Neuronal stem cell (in vitro differentiated cells): ENCODE measurements around the gene EID2B.

ENCODE experiments used
- DNase-seq: peaks from one replicate; pipeline ENCODE4 v3.0.0-alpha.2; 2013; ENCODE audit warnings: low spot score
- H2AFZ ChIP-seq: one replicate; pipeline ENCODE4 v1.6.1; 2013; ENCODE audit warnings: mild to moderate bottlenecking, low read length, inconsistent platforms
- H2AK5ac ChIP-seq: 2 replicates; pipeline ENCODE4 v1.6.1; 2013; ENCODE audit warnings: low read depth, mild to moderate bottlenecking, inconsistent platforms, low read length, moderate library complexity, mixed read lengths
- H2BK120ac ChIP-seq: 2 replicates; pipeline ENCODE4 v1.6.1; 2013; ENCODE audit warnings: low read depth, mild to moderate bottlenecking, inconsistent platforms, low read length, moderate library complexity, mixed read lengths
- H2BK12ac ChIP-seq: one replicate; pipeline ENCODE4 v1.6.1; 2013; ENCODE audit warnings: low read length, inconsistent platforms
- H2BK15ac ChIP-seq: 2 replicates; pipeline ENCODE4 v1.6.1; 2013; ENCODE audit warnings: mild to moderate bottlenecking, low read length, inconsistent platforms, mixed read lengths
- H2BK5ac ChIP-seq: one replicate; pipeline ENCODE4 v1.6.1; 2013; ENCODE audit warnings: inconsistent platforms, mild to moderate bottlenecking, low read length, moderate library complexity
- H3K14ac ChIP-seq: one replicate; pipeline ENCODE4 v1.6.1; 2013; ENCODE audit warnings: low read length, inconsistent platforms
- H3K18ac ChIP-seq: 2 replicates; pipeline ENCODE4 v1.6.1; 2013; ENCODE audit warnings: low read length, inconsistent platforms
- H3K23ac ChIP-seq: 2 replicates; pipeline ENCODE4 v1.6.1; 2013; ENCODE audit warnings: low read depth, mild to moderate bottlenecking, mixed read lengths, low read length, inconsistent platforms; ENCODE audit not compliant: poor library complexity
- H3K27ac ChIP-seq: replicated peaks from 3 replicates; pipeline ENCODE4 v1.5.1; 2013; ENCODE audit warnings: low read length, inconsistent platforms
- H3K27me3 ChIP-seq, 3 experiments: 2 replicates each; pipeline ENCODE4 v1.6.1; 2013; ENCODE audit warnings: low read length in 3 of 3, mild to moderate bottlenecking in 2 of 3, inconsistent platforms in 1 of 3, low read depth in 1 of 3, mixed read lengths in 1 of 3, moderate library complexity in 1 of 3; ENCODE audit not compliant: control insufficient read depth in 3 of 3, insufficient read depth in 3 of 3
- H3K36me3 ChIP-seq, 2 donors: replicated peaks in 1 of 2; 2 replicates each; pipeline ENCODE4 v1.6.1; 2013; ENCODE audit warnings: low read length in 2 of 2; ENCODE audit not compliant: control insufficient read depth in 2 of 2, insufficient read depth in 2 of 2
- H3K4ac ChIP-seq: 2 replicates; pipeline ENCODE4 v1.6.1; 2013; ENCODE audit warnings: inconsistent platforms, mild to moderate bottlenecking, low read length, moderate library complexity
- H3K4me1 ChIP-seq, 2 donors: 1 replicate in 1 of 2; 2 replicates in 1 of 2; pipeline ENCODE4 v1.6.1; 2013; ENCODE audit warnings: low read length in 2 of 2, low read depth in 1 of 2; ENCODE audit not compliant: control insufficient read depth in 2 of 2, insufficient read depth in 1 of 2
- H3K4me2 ChIP-seq: one replicate; pipeline ENCODE4 v1.6.1; 2013; ENCODE audit warnings: mild to moderate bottlenecking, low read length, inconsistent platforms; ENCODE audit not compliant: insufficient read depth, poor library complexity, severe bottlenecking
- H3K4me3 ChIP-seq, 2 donors: 2 replicates each; pipeline ENCODE4 v1.5.1; 2013; ENCODE audit warnings: low read length in 2 of 2, mild to moderate bottlenecking in 2 of 2, inconsistent platforms in 1 of 2, moderate library complexity in 1 of 2
- H3K79me1 ChIP-seq: one replicate; pipeline ENCODE4 v1.6.1; 2013; ENCODE audit warnings: low read depth, mild to moderate bottlenecking, inconsistent platforms, low read length, moderate library complexity
- H3K9ac ChIP-seq: one replicate; pipeline ENCODE4 v1.6.1; 2013; ENCODE audit warnings: mild to moderate bottlenecking, low read depth, low read length, inconsistent platforms; ENCODE audit not compliant: poor library complexity
- H3K9me3 ChIP-seq, 2 donors: replicated peaks in 1 of 2; 2 replicates each; pipeline versions ENCODE3 to v1.6.1; 2013; ENCODE audit warnings: low read length in 2 of 2, mild to moderate bottlenecking in 2 of 2, inconsistent platforms in 1 of 2, low read depth in 1 of 2, mixed read lengths in 1 of 2, moderate library complexity in 1 of 2; ENCODE audit not compliant: control insufficient read depth in 2 of 2, insufficient read depth in 1 of 2
- H4K8ac ChIP-seq: one replicate; pipeline ENCODE4 v1.6.1; 2013; ENCODE audit warnings: low read depth, mild to moderate bottlenecking, inconsistent platforms, low read length, moderate library complexity
- H4K91ac ChIP-seq: one replicate; pipeline ENCODE4 v1.6.1; 2013; ENCODE audit warnings: low read length, low read depth, mild to moderate bottlenecking, inconsistent platforms; ENCODE audit not compliant: poor library complexity
- WGBS, 2 donors: extraction: QIAGEN DNeasy Blood & Tissue Kit; methylation state at CpG; one replicate each; pipeline ENCODE4 v1.1.7; 2013; ENCODE audit warnings: missing lambda C conversion rate in 2 of 2, mixed read lengths in 1 of 2; ENCODE audit not compliant: insufficient read length in 2 of 2, insufficient replicate concordance in 1 of 2; ENCODE audit errors: extremely low coverage in 2 of 2; 5-methylcytosine and 5-hydroxymethylcytosine counted together

The EID2B gene

DNA sequence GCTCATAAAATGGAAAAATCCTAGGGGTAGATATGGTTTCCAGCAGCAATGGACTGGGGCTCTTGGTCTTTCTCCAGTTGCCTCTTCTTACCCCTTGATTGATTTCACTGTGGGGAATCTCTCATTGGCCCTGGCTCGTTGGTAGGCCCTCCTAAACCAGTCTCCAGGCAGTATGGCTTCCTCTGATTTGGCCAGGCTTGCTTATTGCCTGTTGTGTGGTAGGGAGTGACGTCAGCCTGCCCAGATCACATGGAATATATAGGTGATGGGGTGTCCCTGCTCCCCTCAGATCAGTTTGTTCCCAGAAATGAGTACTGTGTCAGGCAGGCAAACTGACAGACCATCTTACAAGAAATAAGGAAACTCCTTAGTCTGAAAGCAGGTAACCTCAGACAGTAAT lies 23.4 kb downstream of the EID2B start:
- Histone ChIP-seq H3K4me3 (peak overlapping the region in 1 of 2 donors; percentile 30), H4K8ac (no peak overlapping the region), H3K4me2 (no peak overlapping the region), H3K27ac (no peak overlapping the region), H2BK15ac (no peak overlapping the region), H3K18ac (no peak overlapping the region), H3K4ac (no peak overlapping the region), H3K79me1 (no peaks in the 10 kb centered on the region), H2BK120ac (no peak overlapping the region), H3K36me3 (no peaks in the 10 kb centered on the region), H3K4me1 (no peaks in the 10 kb centered on the region), H3K27me3 (peaks cover 10 to 53% (median 48%) of the 10 kb centered on the region in 3 experiments), H3K9ac (no peak overlapping the region), H3K23ac (no peak overlapping the region), H2BK12ac (no peak overlapping the region), H2AK5ac (no peak overlapping the region), H3K9me3 (peaks cover 0 to 7% of the 10 kb centered on the region in 2 donors), H3K14ac (no peak overlapping the region), H2AFZ (no peak overlapping the region), H4K91ac (no peak overlapping the region), H2BK5ac (no peak overlapping the region)
- DNase-seq, result no peak
- no CpG with 5 or more reads among the region's 2 CpGs for WGBS, 2 donors

DNA sequence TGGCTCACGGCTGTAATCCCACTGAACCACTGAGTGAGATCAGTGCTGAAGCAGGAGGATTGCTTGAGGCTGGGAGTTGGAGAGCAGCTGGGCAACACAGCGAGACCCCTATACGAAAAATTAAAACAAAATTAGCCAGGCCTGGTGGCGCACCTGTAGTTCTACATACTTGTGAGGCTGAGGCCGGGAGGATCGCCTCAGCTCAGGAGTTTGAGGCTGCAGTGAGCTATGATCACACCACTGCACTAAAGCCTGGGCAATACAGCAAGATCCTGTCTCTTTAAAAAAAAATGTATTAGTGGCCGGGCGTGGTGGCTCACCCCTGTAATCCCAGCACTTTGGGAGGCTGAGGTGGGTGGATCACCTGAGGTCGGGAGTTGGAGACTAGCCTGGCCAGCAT lies 24.0 kb downstream of the EID2B start:
- Histone ChIP-seq H3K4ac (no peak overlapping the region), H3K4me2 (no peak overlapping the region), H2BK5ac (no peak overlapping the region), H3K14ac (no peak overlapping the region), H3K27ac (no peak overlapping the region), H2AFZ (no peak overlapping the region), H2BK15ac (no peak overlapping the region), H3K9me3 (peaks cover 0 to 7% of the 10 kb centered on the region in 2 donors), H3K23ac (no peak overlapping the region), H3K4me1 (no peaks in the 10 kb centered on the region), H2BK12ac (no peak overlapping the region), H3K4me3 (no peak overlapping the region), H3K9ac (no peak overlapping the region), H4K91ac (no peak overlapping the region), H3K79me1 (no peaks in the 10 kb centered on the region), H3K27me3 (peaks cover 10 to 54% (median 49%) of the 10 kb centered on the region in 3 experiments), H2AK5ac (no peak overlapping the region), H3K18ac (no peak overlapping the region), H3K36me3 (no peaks in the 10 kb centered on the region), H4K8ac (no peak overlapping the region), H2BK120ac (no peak overlapping the region)
- DNase-seq, result no peak
- WGBS, 2 donors, result no CpG with 5 or more reads among the region's 9 CpGs

- H3K9me3 ChIP-seq, result peaks cover 0 to 7% of the 10 kb centered on the region in 2 donors
- no peaks in the 10 kb centered on the region for H3K36me3 ChIP-seq
- H3K27me3 ChIP-seq, result peaks cover 10 to 56% (median 52%) of the 10 kb centered on the region in 3 experiments
- peak overlapping the region; percentile 93 for H3K4me2 ChIP-seq
- H3K23ac ChIP-seq, result no peak overlapping the region
- no peak overlapping the region for H3K27ac ChIP-seq
- H3K4ac ChIP-seq, result no peak overlapping the region
- peak overlapping the region; percentile 62 for H2BK5ac ChIP-seq
- no peak overlapping the region for H3K14ac ChIP-seq
- H4K91ac ChIP-seq, result no peak overlapping the region
- DNase-seq, result no peak
- no peak overlapping the region for H3K9ac ChIP-seq
- H2BK12ac ChIP-seq, result no peak overlapping the region
- no peak overlapping the region for H4K8ac ChIP-seq
- H3K4me3 ChIP-seq, result peak overlapping the region; percentile 47 to 82
- H2BK15ac ChIP-seq, result peak overlapping the region; percentile 56
- no peak overlapping the region for H2BK120ac ChIP-seq
- H2AFZ ChIP-seq, result peak overlapping the region; percentile 95
- peak overlapping the region; percentile 3 for H2AK5ac ChIP-seq
- no peaks in the 10 kb centered on the region for H3K79me1 ChIP-seq
- no peaks in the 10 kb centered on the region for H3K4me1 ChIP-seq
- no CpG with 5 or more reads among the region's 24 CpGs for WGBS, 2 donors
- peak overlapping the region; percentile 92 for H3K18ac ChIP-seq
These were observed 24.8 kb downstream of the EID2B start for GRCh38 chr19:39507715-39508364.

DNA sequence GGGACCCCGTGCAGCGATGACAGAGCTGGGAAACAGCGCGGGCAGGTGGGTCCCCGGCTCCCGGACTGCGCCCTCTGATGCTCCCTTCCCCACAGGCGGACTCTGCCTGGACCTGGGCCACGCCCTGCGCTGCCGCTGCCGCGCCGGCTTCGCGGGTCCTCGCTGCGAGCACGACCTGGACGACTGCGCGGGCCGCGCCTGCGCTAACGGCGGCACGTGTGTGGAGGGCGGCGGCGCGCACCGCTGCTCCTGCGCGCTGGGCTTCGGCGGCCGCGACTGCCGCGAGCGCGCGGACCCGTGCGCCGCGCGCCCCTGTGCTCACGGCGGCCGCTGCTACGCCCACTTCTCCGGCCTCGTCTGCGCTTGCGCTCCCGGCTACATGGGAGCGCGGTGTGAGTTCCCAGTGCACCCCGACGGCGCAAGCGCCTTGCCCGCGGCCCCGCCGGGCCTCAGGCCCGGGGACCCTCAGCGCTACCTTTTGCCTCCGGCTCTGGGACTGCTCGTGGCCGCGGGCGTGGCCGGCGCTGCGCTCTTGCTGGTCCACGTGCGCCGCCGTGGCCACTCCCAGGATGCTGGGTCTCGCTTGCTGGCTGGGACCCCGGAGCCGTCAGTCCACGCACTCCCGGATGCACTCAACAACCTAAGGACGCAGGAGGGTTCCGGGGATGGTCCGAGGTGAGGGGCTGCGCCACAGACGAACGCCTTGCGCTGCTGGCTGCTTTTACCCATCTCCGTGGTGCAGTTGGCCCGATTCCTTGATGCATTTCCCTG lies 25.5 kb downstream of the EID2B start:
- no peaks in the 10 kb centered on the region for H3K79me1 ChIP-seq
- no peak overlapping the region for H4K91ac ChIP-seq
- H2AFZ ChIP-seq, result peak overlapping the region; percentile 95
- no peak overlapping the region for H2BK120ac ChIP-seq
- peak overlapping the region; percentile 87 for H3K9ac ChIP-seq
- H3K4me2 ChIP-seq, result peak overlapping the region; percentile 93
- peak; percentile 71 for DNase-seq
- no peak overlapping the region for H3K4ac ChIP-seq
- peak overlapping the region; percentile 47 to 82 for H3K4me3 ChIP-seq
- WGBS, 2 donors, result no CpG with 5 or more reads among the region's 96 CpGs
- H4K8ac ChIP-seq, result no peak overlapping the region
- H3K27ac ChIP-seq, result no peak overlapping the region
- H2BK12ac ChIP-seq, result no peak overlapping the region
- H3K23ac ChIP-seq, result peak overlapping the region; percentile 32
- peak overlapping the region; percentile 93 for H3K18ac ChIP-seq
- H3K9me3 ChIP-seq, result peaks cover 0 to 10% of the 10 kb centered on the region in 2 donors
- H3K14ac ChIP-seq, result no peak overlapping the region
- peak overlapping the region; percentile 3 for H2AK5ac ChIP-seq
- peak overlapping the region; percentile 62 for H2BK5ac ChIP-seq
- peaks cover 10 to 58% (median 52%) of the 10 kb centered on the region in 3 experiments for H3K27me3 ChIP-seq
- H2BK15ac ChIP-seq, result peak overlapping the region; percentile 56
- no peaks in the 10 kb centered on the region for H3K36me3 ChIP-seq
- H3K4me1 ChIP-seq, result no peaks in the 10 kb centered on the region
